HL-60/S4 (cell line): ENCODE data around the gene STT3A.

Experiments used
- in situ Hi-C: fragments of 300-500 bp; cut with MboI; formaldehyde crosslinking; loops from 2 replicates; pipeline ENCODE4 v1.14.3; 2022; ENCODE audit warnings: low sequenced_read_pairs

Gene STT3A

GRCh38 chr11:125587480-125587879 is 5.2 kb upstream of the STT3A start:
- in situ Hi-C loops: no loop called here

DNA sequence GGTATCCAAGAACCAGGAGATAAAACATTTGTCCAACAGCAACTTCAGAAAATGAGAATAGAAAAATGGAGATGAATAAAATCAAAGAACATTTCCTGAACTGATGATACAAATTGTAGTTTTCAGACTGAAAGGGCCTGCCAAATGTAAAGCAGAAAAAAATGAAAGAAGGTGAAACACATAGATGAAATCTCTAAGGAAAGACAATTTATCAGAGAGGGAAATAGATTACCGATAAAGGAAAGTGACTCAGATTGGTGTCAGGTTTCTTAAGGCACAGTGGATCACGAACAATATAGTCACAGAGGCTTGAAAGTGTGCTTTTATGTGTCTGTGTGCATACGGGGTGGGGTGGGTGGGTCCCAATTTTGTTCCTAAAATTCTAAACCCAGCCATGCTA is 4.1 kb upstream of the STT3A start:
- in situ Hi-C loops: no loop called here

- in situ Hi-C loops: no loop called here
These were observed 875 bp upstream of the STT3A start for GRCh38 chr11:125591649-125592304.

- in situ Hi-C loops: no loop called here
These were observed 615 bp downstream of the STT3A start for GRCh38 chr11:125593114-125593820.

DNA sequence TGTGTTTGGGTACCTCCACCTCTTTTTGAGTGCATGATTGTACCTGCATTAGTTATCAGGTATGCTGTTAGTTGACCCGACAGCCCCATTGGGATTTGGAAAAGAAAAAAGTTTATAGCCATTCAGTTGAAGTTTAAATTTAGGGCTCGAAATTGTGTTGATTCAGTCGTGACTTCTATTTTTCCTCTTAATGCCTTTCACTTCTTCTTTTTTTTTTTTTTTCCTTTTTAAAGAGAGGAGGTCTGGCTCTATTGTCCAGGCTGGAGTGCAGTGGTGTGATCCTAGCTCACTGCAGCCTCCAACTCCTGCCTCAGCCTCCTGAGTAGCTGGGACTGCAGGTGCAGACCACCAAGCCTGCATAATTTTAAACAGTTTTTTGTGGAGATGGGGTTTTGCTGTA is 2.3 kb downstream of the STT3A start:
- in situ Hi-C loops: no loop called here

- in situ Hi-C loops: no loop called here
These were observed 8.0 kb downstream of the STT3A start for GRCh38 chr11:125600663-125601062.

- in situ Hi-C loops: no loop called here
These were observed 10.6 kb downstream of the STT3A start for GRCh38 chr11:125603207-125603606.

- in situ Hi-C loops: no loop called here
These were observed 12.8 kb downstream of the STT3A start for GRCh38 chr11:125605417-125605816.

DNA sequence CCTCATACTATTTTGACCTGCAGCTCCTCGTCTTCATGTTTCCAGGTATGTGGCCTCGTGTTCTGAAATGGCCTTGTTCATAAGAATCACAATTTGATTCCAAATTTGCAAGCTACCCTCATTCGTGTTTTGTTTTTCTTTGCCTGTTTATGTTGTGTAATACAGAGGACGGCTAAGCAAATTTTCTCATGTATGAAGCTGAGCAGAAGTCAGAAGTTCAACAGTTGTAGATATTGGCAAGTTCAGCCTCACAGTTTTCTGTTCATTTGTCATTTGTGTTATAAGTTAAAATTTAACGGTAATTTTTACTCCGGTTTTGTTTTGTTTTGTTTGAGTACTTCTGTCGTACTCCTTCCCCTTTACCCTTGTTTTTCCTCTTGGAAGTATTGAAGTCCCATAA is 16.9 kb downstream of the STT3A start:
- in situ Hi-C loops: no loop called here

GRCh38 chr11:125618383-125618782 is 25.7 kb downstream of the STT3A start:
- in situ Hi-C loops: no loop called here

DNA sequence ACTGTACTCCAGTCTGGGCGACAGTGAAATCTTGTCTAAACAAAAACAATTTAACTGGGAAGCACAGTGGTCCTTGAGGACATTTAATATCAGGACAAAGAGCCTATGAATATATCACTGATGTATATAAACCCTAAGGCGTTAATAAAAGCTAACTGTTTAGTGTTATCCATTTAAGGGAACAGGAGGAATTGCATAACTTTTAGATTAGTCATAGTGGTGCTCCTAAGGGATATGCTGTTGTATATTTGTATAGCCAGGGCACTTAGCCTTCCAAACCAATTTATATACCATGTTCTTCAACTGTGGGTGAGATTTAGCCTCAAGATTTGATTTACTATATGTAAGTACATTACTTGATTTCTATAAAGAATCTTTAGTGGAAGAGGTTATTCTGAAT is 29.3 kb downstream of the STT3A start:
- in situ Hi-C loops: no loop called here

DNA sequence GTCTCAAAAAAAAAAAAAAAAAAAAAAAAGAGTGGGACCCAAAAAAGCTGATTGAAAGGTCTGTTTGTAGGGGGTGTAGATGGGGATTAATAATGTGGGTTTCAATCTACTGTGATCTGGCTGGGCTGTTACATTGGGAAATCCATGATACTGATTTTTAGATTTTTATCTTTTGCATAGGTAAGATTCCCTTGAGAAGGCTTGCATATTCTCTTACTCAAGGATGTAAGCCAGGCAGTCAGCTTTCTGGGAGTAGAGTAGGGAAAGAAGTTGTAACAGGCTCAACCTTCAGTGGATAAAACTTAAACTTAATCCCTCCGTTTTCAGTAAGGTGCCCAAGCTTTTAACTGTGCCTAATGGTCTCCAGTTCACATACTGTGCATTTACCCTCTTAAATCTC is 30.4 kb downstream of the STT3A start:
- in situ Hi-C loops: no loop called here

DNA sequence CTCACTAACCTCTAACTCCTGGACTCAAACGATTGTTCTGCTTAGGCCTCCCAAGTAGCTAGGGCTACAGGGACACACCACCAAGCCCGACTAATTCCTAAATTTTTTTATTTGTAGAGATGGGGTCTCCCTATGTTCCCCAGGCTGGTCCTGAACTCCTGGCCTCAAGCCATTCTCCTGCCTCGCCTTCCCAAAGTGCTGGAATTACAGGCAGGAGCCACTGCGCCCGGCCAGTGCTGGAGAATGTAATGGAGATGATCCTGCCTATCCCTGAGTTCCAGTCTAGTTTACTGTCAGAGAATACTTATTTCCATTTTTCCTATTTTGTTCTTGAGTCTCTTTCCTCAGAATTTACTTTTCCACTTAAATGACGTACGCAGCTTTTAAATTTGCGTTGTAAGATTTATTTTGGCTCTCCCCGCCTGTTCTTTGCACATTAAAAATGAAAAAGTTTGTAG is 32.1 kb downstream of the STT3A start, which contains the start of gene CHEK1:
TSS of gene CHEK1 (plus strand) at position 408 of the 458 bp plus-strand sequence. CDS start 1,606 bp downstream, outside the sequence.
- in situ Hi-C loops: no loop called here

- in situ Hi-C loops: no loop called here
These were observed 32.6 kb downstream of the STT3A start for GRCh38 chr11:125625225-125625629.

- in situ Hi-C loops: no loop called here
These were observed 33.1 kb downstream of the STT3A start for GRCh38 chr11:125625630-125626287.

GRCh38 chr11:125626288-125626950 is 33.8 kb downstream of the STT3A start:
- in situ Hi-C loops: no loop called here

- in situ Hi-C loops: no loop called here
These were observed 34.7 kb downstream of the STT3A start for GRCh38 chr11:125627236-125627910.

GRCh38 chr11:125637840-125638239 is 45.2 kb downstream of the STT3A start:
- in situ Hi-C loops: no loop called here

- in situ Hi-C loops: no loop called here
These were observed 45.7 kb downstream of the STT3A start for GRCh38 chr11:125638315-125638714.

DNA sequence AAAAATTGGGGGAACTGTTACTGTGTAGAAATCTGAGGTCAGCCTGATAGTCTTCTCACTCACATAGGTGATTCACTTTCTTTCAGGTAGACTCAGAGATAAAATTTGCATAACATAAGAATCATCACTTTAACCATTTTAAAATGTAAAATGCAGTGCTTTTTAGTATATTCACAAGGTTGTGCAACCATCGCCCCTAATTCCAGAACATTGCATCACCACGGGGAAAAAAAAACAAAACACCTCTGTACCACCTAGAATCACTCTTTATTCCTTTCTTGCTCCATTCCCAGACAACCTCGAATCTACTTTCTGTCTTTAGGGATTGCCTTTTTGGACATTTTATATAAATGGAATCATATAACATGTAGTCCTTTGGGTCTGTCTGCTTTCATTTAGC is 53.2 kb downstream of the STT3A start:
- in situ Hi-C loops: no loop called here
